Hematopoietic multipotent progenitor cell treated with erythropoietin and hydrocortisone succinate and interleukin-3 and kit ligand, for 17 days (in vitro differentiated cells): ENCODE measurements around the gene PTGDS.

Experiments
- DNase-seq: peaks from one replicate; pipeline ENCODE4 v3.0.0-alpha.2; 2015; ENCODE audit warnings: low spot score

The PTGDS gene

GRCh38 chr9:136958898-136959850 lies 18.1 kb upstream of the PTGDS start:
- no peak for DNase-seq

- DNase-seq, result no peak
Measured at GRCh38 chr9:136960212-136960937, 16.9 kb upstream of the PTGDS start.

- DNase-seq, result no peak
Measured at GRCh38 chr9:136960938-136961275, 16.4 kb upstream of the PTGDS start.

- DNase-seq, result no peak
Measured at GRCh38 chr9:136961279-136962065, 15.8 kb upstream of the PTGDS start.

GRCh38 chr9:136962163-136962562 lies 15.1 kb upstream of the PTGDS start:
- DNase-seq, result no peak

- no peak for DNase-seq
Measured at GRCh38 chr9:136962701-136963248, 14.5 kb upstream of the PTGDS start.

- DNase-seq, result no peak
Measured at GRCh38 chr9:136963341-136963740, 14.0 kb upstream of the PTGDS start.

GRCh38 chr9:136963751-136964150 lies 13.6 kb upstream of the PTGDS start:
- no peak for DNase-seq

GRCh38 chr9:136964171-136964689 lies 13.1 kb upstream of the PTGDS start:
- DNase-seq, result no peak

- DNase-seq, result no peak
Measured at GRCh38 chr9:136964833-136965422, 12.4 kb upstream of the PTGDS start.

- DNase-seq, result no peak
Measured at GRCh38 chr9:136965771-136966484, 11.4 kb upstream of the PTGDS start.

- DNase-seq, result no peak
Measured at GRCh38 chr9:136968333-136969127, 8.8 kb upstream of the PTGDS start.

- DNase-seq, result no peak
Measured at GRCh38 chr9:136969150-136969549, 8.2 kb upstream of the PTGDS start.

GRCh38 chr9:136969774-136970173 lies 7.5 kb upstream of the PTGDS start:
- no peak for DNase-seq

GRCh38 chr9:136970361-136970760 lies 6.9 kb upstream of the PTGDS start:
- no peak for DNase-seq

GRCh38 chr9:136971746-136972145 lies 5.6 kb upstream of the PTGDS start:
- DNase-seq, result no peak

GRCh38 chr9:136972335-136972734 lies 5.0 kb upstream of the PTGDS start:
- DNase-seq, result no peak

GRCh38 chr9:136972743-136973142 lies 4.6 kb upstream of the PTGDS start:
- no peak for DNase-seq

- DNase-seq, result no peak
Measured at GRCh38 chr9:136973618-136974617, 3.4 kb upstream of the PTGDS start.
